Fibroblast of villous mesenchyme (primary cell): ENCODE results near the gene GLRA3. TPM values are rescaled to one million over a fixed set of nuclear protein-coding genes. Genes with fewer than 3 reads are reported as not detected.

Experiments
- DNase-seq: peaks from one replicate; pipeline ENCODE4 v3.0.0-alpha.2; 2010; ENCODE audit warnings: low read depth
- H3K4me3 ChIP-seq: 2 replicates; pipeline ENCODE4 v1.5.1; 2011; ENCODE audit warnings: low read depth, mild to moderate bottlenecking, low read length
- CTCF ChIP-seq: IDR thresholded peaks from 2 replicates; pipeline ENCODE4 v1.5.1; 2012; ENCODE audit warnings: low read depth, mild to moderate bottlenecking, low read length; ENCODE audit not compliant: insufficient read depth
- total RNA-seq: library from RNA; depleted of rRNA; stranded (reverse); fragments of >200 nt; gene quantifications from 2 replicates; pipeline ENCODE4 v1.2.3, GENCODE V29; 2012

The GLRA3 gene
- total RNA-seq, 1 donor = not detected

GRCh38 chr4:174690665-174691064 is 138.4 kb downstream of the GLRA3 start:
- DNase-seq = no peak
- H3K4me3 ChIP-seq = no peak overlapping the region
- no peak for TF ChIP-seq CTCF

- H3K4me3 ChIP-seq = no peak overlapping the region
Observed at GRCh38 chr4:174689618-174690017, 139.4 kb downstream of the GLRA3 start.

GRCh38 chr4:174686826-174687225 is 142.2 kb downstream of the GLRA3 start:
- no peak for TF ChIP-seq CTCF
- DNase-seq = no peak
- H3K4me3 ChIP-seq = no peak overlapping the region

More at GRCh38 chr4:174689618-174690017, 139.4 kb downstream of the GLRA3 start:
- no peak for TF ChIP-seq CTCF
- no peak for DNase-seq

- no peak for TF ChIP-seq CTCF
- peak; percentile 24 for DNase-seq
- no peak overlapping the region for H3K4me3 ChIP-seq
Observed at GRCh38 chr4:174681723-174682300, 147.2 kb downstream of the GLRA3 start.

- TF ChIP-seq CTCF = no peak
- no peak for DNase-seq
Observed at GRCh38 chr4:174674305-174674840, 154.7 kb downstream of the GLRA3 start.

GRCh38 chr4:174673865-174674264 is 155.2 kb downstream of the GLRA3 start:
- no peak overlapping the region for H3K4me3 ChIP-seq
- TF ChIP-seq CTCF = no peak
- no peak for DNase-seq

More at GRCh38 chr4:174674305-174674840, 154.7 kb downstream of the GLRA3 start:
- H3K4me3 ChIP-seq = no peak overlapping the region

- H3K4me3 ChIP-seq = no peak overlapping the region
- no peak for TF ChIP-seq CTCF
- no peak for DNase-seq
Observed at GRCh38 chr4:174672276-174672675, 156.8 kb downstream of the GLRA3 start.
